H1 (cell line): Measurements from ENCODE around the gene FBLIM1.

Source experiments
- BACH1 ChIP-seq: IDR thresholded peaks from 2 replicates; pipeline ENCODE4 v1.6.1; 2012; ENCODE audit warnings: low read length, improper control_type of control experiment
- CEBPB ChIP-seq: IDR thresholded peaks from 2 replicates; pipeline ENCODE4 v1.6.1; 2012; ENCODE audit warnings: low read depth, low read length
- CTCF ChIP-seq, 3 experiments: IDR thresholded peaks; 1 replicate in 2 of 3; 2 replicates in 1 of 3; pipeline versions ENCODE4 v1.5.1 to v1.6.1; 2011; ENCODE audit warnings: low read length in 3 of 3, mild to moderate bottlenecking in 3 of 3, inconsistent platforms in 2 of 3, low read depth in 1 of 3, moderate library complexity in 1 of 3; ENCODE audit not compliant: insufficient read depth in 1 of 3; ENCODE audit errors: control extremely low read depth in 1 of 3
- EZH2 ChIP-seq: fragments of 200-600 bp; sonication (generic); IDR thresholded peaks from 2 replicates; pipeline ENCODE4 v1.7.1; 2012; ENCODE audit warnings: low read depth, mild to moderate bottlenecking, moderate library complexity, low read length, inconsistent platforms; ENCODE audit not compliant: severe bottlenecking
- GABPA ChIP-seq: IDR thresholded peaks from 2 replicates; pipeline ENCODE4 v1.6.1; 2011; ENCODE audit warnings: mild to moderate bottlenecking, low read length, moderate library complexity, borderline replicate concordance; ENCODE audit not compliant: insufficient read depth
- MAX ChIP-seq: IDR thresholded peaks from 2 replicates; pipeline ENCODE4 v1.6.1; 2012; ENCODE audit warnings: inconsistent platforms
- POLR2A ChIP-seq, 2 experiments: IDR thresholded peaks; 1 replicate in 1 of 2; 2 replicates in 1 of 2; pipeline ENCODE4 v1.6.1; 2011; ENCODE audit warnings: low read depth in 2 of 2, low read length in 2 of 2, mild to moderate bottlenecking in 2 of 2; ENCODE audit errors: control extremely low read depth in 1 of 2
- POLR2AphosphoS5 ChIP-seq: IDR thresholded peaks from 2 replicates; pipeline ENCODE4 v1.6.1; 2011; ENCODE audit warnings: low read depth, low read length
- RAD21 ChIP-seq, 2 experiments: IDR thresholded peaks in 1 of 2; conservative IDR thresholded peaks in 1 of 2; 2 replicates each; pipeline ENCODE4 v1.6.1; 2011; ENCODE audit warnings: low read depth in 2 of 2, low read length in 2 of 2, improper control_type of control experiment in 1 of 2, inconsistent platforms in 1 of 2, mild to moderate bottlenecking in 1 of 2, moderate library complexity in 1 of 2
- RFX5 ChIP-seq: IDR thresholded peaks from 2 replicates; pipeline ENCODE4 v1.6.1; 2011; ENCODE audit warnings: low read depth, low read length, improper control_type of control experiment, borderline replicate concordance
- SIN3A ChIP-seq, 2 experiments: IDR thresholded peaks in 1 of 2; conservative IDR thresholded peaks in 1 of 2; 2 replicates each; pipeline ENCODE4 v1.6.1; 2011 to 2012; ENCODE audit warnings: low read length in 2 of 2, improper control_type of control experiment in 1 of 2, low read depth in 1 of 2, mild to moderate bottlenecking in 1 of 2
- SRF ChIP-seq: IDR thresholded peaks from 2 replicates; pipeline ENCODE4 v1.6.1; 2011; ENCODE audit warnings: mild to moderate bottlenecking, low read depth, low read length, moderate library complexity
- TAF1 ChIP-seq: IDR thresholded peaks from 2 replicates; pipeline ENCODE4 v1.6.1; 2011; ENCODE audit warnings: mild to moderate bottlenecking, low read depth, low read length

GRCh38 chr1:15807121-15807520 is 48.5 kb downstream of the FBLIM1 start:
- TF ChIP-seq EZH2, result no peak
- no peak for TF ChIP-seq SIN3A (conservative IDR thresholded peaks at IDR 0.05 in 1 of 2, IDR thresholded peaks at IDR 0.05 in 1 of 2; ENCODE audit: low read depth in 1 of 2, low read length in 2 of 2)
- no peak for TF ChIP-seq MAX
- no peak for TF ChIP-seq POLR2A (IDR thresholded peaks at IDR 0.05; ENCODE audit: control extremely low read depth in 1 of 2, low read depth in 2 of 2, low read length in 2 of 2)
- no peak for TF ChIP-seq RAD21 (IDR thresholded peaks at IDR 0.05 in 1 of 2, conservative IDR thresholded peaks at IDR 0.05 in 1 of 2; ENCODE audit: low read depth in 2 of 2, low read length in 2 of 2)
- no peak for TF ChIP-seq POLR2AphosphoS5
- no peak for TF ChIP-seq CTCF (IDR thresholded peaks at IDR 0.05; ENCODE audit: control extremely low read depth in 1 of 3, insufficient read depth in 1 of 3, low read depth in 1 of 3, low read length in 3 of 3)
- no peak for TF ChIP-seq RFX5
- TF ChIP-seq GABPA, result no peak
- no peak for TF ChIP-seq SRF
- TF ChIP-seq BACH1, result no peak
- TF ChIP-seq CEBPB, result no peak
- TF ChIP-seq TAF1, result no peak
